ENCODE data around the gene ADH7. TPM values are rescaled to one million over a fixed set of nuclear protein-coding genes. Genes with fewer than 3 reads are reported as not detected.

The ADH7 gene
- total RNA-seq, 6 donors from 2014 or later = 0.15 to 9.2 (median 0.30) TPM; not detected in 3

DNA sequence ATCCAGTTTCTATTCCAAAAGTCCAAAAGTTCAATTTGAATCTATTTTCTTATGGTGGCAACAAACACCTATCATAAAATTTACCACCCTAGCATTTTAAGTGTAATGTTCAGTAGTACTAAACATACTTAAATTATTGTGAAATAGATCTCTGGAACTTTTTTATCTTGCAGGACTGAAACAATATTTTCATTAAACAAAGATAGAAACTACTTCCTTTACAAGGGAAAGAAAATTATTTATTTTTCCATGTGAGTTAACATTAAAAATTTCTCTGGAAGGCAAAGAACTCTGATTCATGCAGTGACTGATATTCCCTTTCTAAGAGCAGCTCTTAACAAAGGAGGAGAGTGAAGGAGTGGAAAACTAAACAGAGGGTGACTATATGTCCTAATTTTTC is 40.2 kb downstream of the ADH7 start:
- TF ChIP-seq POLR2AphosphoS5 (IDR thresholded peaks at IDR 0.05) (no peak), EP300 (IDR thresholded peaks at IDR 0.05) (no peak), POLR2A (IDR thresholded peaks at IDR 0.05) (no peak)
- TF ChIP-seq, protein P1, sequence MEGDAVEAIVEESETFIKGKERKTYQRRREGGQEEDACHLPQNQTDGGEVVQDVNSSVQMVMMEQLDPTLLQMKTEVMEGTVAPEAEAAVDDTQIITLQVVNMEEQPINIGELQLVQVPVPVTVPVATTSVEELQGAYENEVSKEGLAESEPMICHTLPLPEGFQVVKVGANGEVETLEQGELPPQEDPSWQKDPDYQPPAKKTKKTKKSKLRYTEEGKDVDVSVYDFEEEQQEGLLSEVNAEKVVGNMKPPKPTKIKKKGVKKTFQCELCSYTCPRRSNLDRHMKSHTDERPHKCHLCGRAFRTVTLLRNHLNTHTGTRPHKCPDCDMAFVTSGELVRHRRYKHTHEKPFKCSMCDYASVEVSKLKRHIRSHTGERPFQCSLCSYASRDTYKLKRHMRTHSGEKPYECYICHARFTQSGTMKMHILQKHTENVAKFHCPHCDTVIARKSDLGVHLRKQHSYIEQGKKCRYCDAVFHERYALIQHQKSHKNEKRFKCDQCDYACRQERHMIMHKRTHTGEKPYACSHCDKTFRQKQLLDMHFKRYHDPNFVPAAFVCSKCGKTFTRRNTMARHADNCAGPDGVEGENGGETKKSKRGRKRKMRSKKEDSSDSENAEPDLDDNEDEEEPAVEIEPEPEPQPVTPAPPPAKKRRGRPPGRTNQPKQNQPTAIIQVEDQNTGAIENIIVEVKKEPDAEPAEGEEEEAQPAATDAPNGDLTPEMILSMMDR (IDR thresholded peaks at IDR 0.05) = no peak
- Histone ChIP-seq H3K9me3 (peaks cover 0 to 6% (median 3%) of the 10 kb centered on the region in 4 donors), H3K27me3 (no peaks in the 10 kb centered on the region), H3K4me1 (peaks cover 0 to 10% (median 1%) of the 10 kb centered on the region in 4 donors), H3K27ac (peak overlapping the region in 1 of 4 donors; percentile 54), H3K36me3 (no peaks in the 10 kb centered on the region), H3K4me3 (no peak overlapping the region)
- no peak for ATAC-seq (ENCODE audit: low FRiP score in 2 of 2)
- DNase-seq = no peak

GRCh38 chr4:99390055-99390454 is 45.1 kb downstream of the ADH7 start:
- Histone ChIP-seq H3K27ac (peak overlapping the region in 2 of 4 donors; percentile 7 to 24), H3K4me1 (peaks cover 0 to 1% (median 0%) of the 10 kb centered on the region in 4 donors), H3K4me3 (no peak overlapping the region), H3K36me3 (no peaks in the 10 kb centered on the region), H3K9me3 (peaks cover 0 to 6% (median 3%) of the 10 kb centered on the region in 4 donors), H3K27me3 (no peaks in the 10 kb centered on the region)
- ATAC-seq (ENCODE audit: low FRiP score in 2 of 2) (peak; percentile 37 to 83), DNase-seq (no peak)
- no peak for TF ChIP-seq POLR2A (IDR thresholded peaks at IDR 0.05)
- no peak for TF ChIP-seq EP300 (IDR thresholded peaks at IDR 0.05)
- TF ChIP-seq, protein P1 (IDR thresholded peaks at IDR 0.05) = no peak
- 70 to 91% methylated on average over 1 of the region's 1 CpG for WGBS, 2 donors

GRCh38 chr4:99389606-99390005 is 45.5 kb downstream of the ADH7 start:
- peak overlapping the region in 1 of 4 donors; percentile 24 for H3K27ac ChIP-seq

DNA sequence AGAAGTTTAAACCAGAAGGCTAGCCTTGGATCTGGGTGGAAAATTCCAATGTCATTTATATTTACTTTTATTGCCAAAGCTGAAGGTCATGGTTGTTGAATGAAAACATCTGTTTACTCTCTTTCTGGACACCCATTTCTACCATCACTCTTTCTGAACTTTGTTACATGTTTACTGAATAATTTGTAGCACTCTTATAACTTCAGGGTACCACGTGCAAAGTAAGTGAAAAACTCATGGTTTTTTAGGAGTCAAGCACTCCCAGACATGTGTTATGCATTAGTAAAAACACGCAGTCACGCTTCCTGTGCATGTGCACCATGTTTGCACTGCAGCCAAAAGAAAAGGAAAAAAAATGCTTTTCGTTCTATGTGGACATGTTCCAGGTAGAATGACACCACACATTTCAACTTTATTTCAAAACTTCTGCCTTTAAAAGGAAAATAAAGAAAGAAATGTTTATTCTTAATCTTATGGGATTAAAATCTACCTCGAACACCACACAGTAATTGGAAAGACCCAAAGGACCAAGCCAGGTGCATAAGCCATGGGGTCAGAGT is 51.2 kb downstream of the ADH7 start:
- Histone ChIP-seq H3K27me3 (no peaks in the 10 kb centered on the region), H3K9me3 (no peaks in the 10 kb centered on the region), H3K4me3 (no peak overlapping the region), H3K36me3 (no peaks in the 10 kb centered on the region), H3K27ac (peak overlapping the region; percentile 41 to 73 (median 62)), H3K4me1 (peaks cover 0 to 3% (median 0%) of the 10 kb centered on the region in 4 donors)
- 19 to 27% methylated on average over 5 of the region's 5 CpGs for WGBS, 2 donors
- TF ChIP-seq EP300 (IDR thresholded peaks at IDR 0.05) = peak in 1 of 4 donors; percentile 57
- TF ChIP-seq POLR2AphosphoS5 (IDR thresholded peaks at IDR 0.05) = peak in 1 of 2 donors; percentile 52
- TF ChIP-seq, protein P1 (IDR thresholded peaks at IDR 0.05) = no peak
- TF ChIP-seq POLR2A (IDR thresholded peaks at IDR 0.05) = no peak
- no peak for DNase-seq
- ATAC-seq (ENCODE audit: low FRiP score in 2 of 2) = peak; percentile 76 to 93

More at GRCh38 chr4:99389606-99390005, 45.5 kb downstream of the ADH7 start:
- TF ChIP-seq POLR2A (IDR thresholded peaks at IDR 0.05) (no peak), POLR2AphosphoS5 (IDR thresholded peaks at IDR 0.05) (no peak), EP300 (IDR thresholded peaks at IDR 0.05) (no peak)
- TF ChIP-seq, protein P1 (IDR thresholded peaks at IDR 0.05) = no peak
- no peak for DNase-seq
- H3K36me3 ChIP-seq = no peaks in the 10 kb centered on the region
- H3K4me1 ChIP-seq = no peaks in the 10 kb centered on the region
- peak in 1 of 2 donors; percentile 61 for ATAC-seq (ENCODE audit: low FRiP score in 2 of 2)
- H3K4me3 ChIP-seq = no peak overlapping the region
- peaks cover 0 to 6% (median 3%) of the 10 kb centered on the region in 4 donors for H3K9me3 ChIP-seq
- H3K27me3 ChIP-seq = no peaks in the 10 kb centered on the region

- peaks cover 0 to 3% (median 0%) of the 10 kb centered on the region in 4 donors for H3K4me1 ChIP-seq
- no peaks in the 10 kb centered on the region for H3K9me3 ChIP-seq
- TF ChIP-seq POLR2AphosphoS5 (IDR thresholded peaks at IDR 0.05) = no peak
- no peak for DNase-seq
- H3K4me3 ChIP-seq = no peak overlapping the region
- WGBS, 2 donors = 72 to 80% methylated on average over 3 of the region's 3 CpGs
- ATAC-seq (ENCODE audit: low FRiP score in 2 of 2) = peak in 1 of 2 donors; percentile 3
- peak overlapping the region; percentile 41 to 70 (median 62) for H3K27ac ChIP-seq
- no peaks in the 10 kb centered on the region for H3K27me3 ChIP-seq
- no peaks in the 10 kb centered on the region for H3K36me3 ChIP-seq
These were observed 51.7 kb downstream of the ADH7 start for GRCh38 chr4:99383399-99383798.

Measured in upper lobe of left lung (tissue), 6 donors.